ENCODE measurements around the gene SLC8A3.

SLC8A3 gene

DNA sequence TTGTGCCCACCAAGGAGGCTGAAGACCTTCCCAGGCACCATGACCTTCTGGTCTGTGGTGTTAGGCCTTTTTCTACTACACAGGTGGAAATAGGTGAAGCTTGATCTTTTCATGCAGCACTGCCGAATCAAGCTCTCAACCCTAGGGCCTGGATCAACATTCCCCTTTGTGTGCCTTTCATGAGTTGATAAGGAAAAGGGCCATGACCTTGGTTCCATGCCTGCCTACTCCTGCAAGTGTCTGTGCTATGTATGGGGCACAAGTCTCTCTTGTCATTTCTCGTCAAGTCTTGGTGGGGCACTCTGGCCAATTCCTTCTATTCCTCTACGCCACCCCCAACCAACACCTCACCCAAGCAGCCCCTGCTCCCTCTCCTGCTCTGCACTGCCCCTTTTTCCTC, 154.5 kb downstream of the SLC8A3 start:
- no peak overlapping the region for H2BK15ac ChIP-seq (ENCODE audit: low read depth, poor library complexity, severe bottlenecking)
- H3K27me3 ChIP-seq (ENCODE audit: control insufficient read depth in 1 of 2, insufficient read depth in 1 of 2, low read length in 2 of 2), result peaks cover 9 to 14% of the 10 kb centered on the region in 2 experiments
- WGBS, result 78% methylated on average over 3 of the region's 3 CpGs
- H4K8ac ChIP-seq (ENCODE audit: low read length), result no peak overlapping the region
- no peak overlapping the region for H3K27ac ChIP-seq (ENCODE audit: low read length, poor library complexity, severe bottlenecking)
- H2BK5ac ChIP-seq (ENCODE audit: low read depth, low read length, poor library complexity, severe bottlenecking), result no peak overlapping the region
- H3K23ac ChIP-seq (ENCODE audit: low read length in 2 of 2), result no peak overlapping the region
- H4K91ac ChIP-seq (ENCODE audit: low read length), result no peak overlapping the region
- no peak overlapping the region for H2BK12ac ChIP-seq (ENCODE audit: low read length in 2 of 2)
- no peak overlapping the region for H3K4me3 ChIP-seq (ENCODE audit: insufficient read depth in 1 of 2, low read depth in 1 of 2, low read length in 2 of 2)
- H2AK5ac ChIP-seq (ENCODE audit: low read length, severe bottlenecking), result no peak overlapping the region
- H3K36me3 ChIP-seq (ENCODE audit: control insufficient read depth in 1 of 2, insufficient read depth in 2 of 2, low read depth in 1 of 2, low read length in 2 of 2), result peaks cover 0 to 4% of the 10 kb centered on the region in 2 experiments
- no peak overlapping the region for H2AFZ ChIP-seq (ENCODE audit: low read depth, low read length)
- no peaks in the 10 kb centered on the region for H3K79me1 ChIP-seq (replicated peaks; ENCODE audit: low read length, poor library complexity, severe bottlenecking)
- H2BK120ac ChIP-seq (ENCODE audit: low read depth, low read length), result no peak overlapping the region
- no peak for DNase-seq
- no peak overlapping the region for H3K4me2 ChIP-seq (ENCODE audit: low read length, poor library complexity, severe bottlenecking)
- H3K4me1 ChIP-seq (ENCODE audit: control insufficient read depth, insufficient read depth, low read depth, low read length), result peaks cover 10% of the 10 kb centered on the region
- H3K4ac ChIP-seq (ENCODE audit: low read depth in 1 of 2, low read length in 2 of 2), result no peak overlapping the region
- H3K9me3 ChIP-seq (ENCODE audit: control insufficient read depth, low read length), result no peaks in the 10 kb centered on the region
- no peak overlapping the region for H3K9ac ChIP-seq (ENCODE audit: low read length)
- no peak overlapping the region for H3K14ac ChIP-seq (ENCODE audit: low read length in 2 of 2)
- no peak overlapping the region for H3K18ac ChIP-seq (ENCODE audit: low read depth in 1 of 2, low read length in 2 of 2)

- Histone ChIP-seq H2BK15ac (ENCODE audit: low read depth, poor library complexity, severe bottlenecking) (no peak overlapping the region), H4K91ac (ENCODE audit: low read length) (no peak overlapping the region), H3K4me3 (ENCODE audit: insufficient read depth in 1 of 2, low read depth in 1 of 2, low read length in 2 of 2) (no peak overlapping the region), H3K36me3 (ENCODE audit: control insufficient read depth in 1 of 2, insufficient read depth in 2 of 2, low read depth in 1 of 2, low read length in 2 of 2) (peaks cover 0 to 11% of the 10 kb centered on the region in 2 experiments), H2BK120ac (ENCODE audit: low read depth, low read length) (no peak overlapping the region), H3K27me3 (ENCODE audit: control insufficient read depth in 1 of 2, insufficient read depth in 1 of 2, low read length in 2 of 2) (peaks cover 3 to 15% of the 10 kb centered on the region in 2 experiments), H3K4me1 (ENCODE audit: control insufficient read depth, insufficient read depth, low read depth, low read length) (peaks cover 10% of the 10 kb centered on the region), H3K9ac (ENCODE audit: low read length) (no peak overlapping the region), H2AFZ (ENCODE audit: low read depth, low read length) (no peak overlapping the region), H2BK12ac (ENCODE audit: low read length in 2 of 2) (no peak overlapping the region), H2AK5ac (ENCODE audit: low read length, severe bottlenecking) (no peak overlapping the region), H3K14ac (ENCODE audit: low read length in 2 of 2) (no peak overlapping the region), H3K18ac (ENCODE audit: low read depth in 1 of 2, low read length in 2 of 2) (no peak overlapping the region), H2BK5ac (ENCODE audit: low read depth, low read length, poor library complexity, severe bottlenecking) (no peak overlapping the region), H3K23ac (ENCODE audit: low read length in 2 of 2) (no peak overlapping the region), H3K27ac (ENCODE audit: low read length, poor library complexity, severe bottlenecking) (no peak overlapping the region), H4K8ac (ENCODE audit: low read length) (no peak overlapping the region), H3K9me3 (ENCODE audit: control insufficient read depth, low read length) (no peaks in the 10 kb centered on the region), H3K4me2 (ENCODE audit: low read length, poor library complexity, severe bottlenecking) (no peak overlapping the region), H3K79me1 (replicated peaks; ENCODE audit: low read length, poor library complexity, severe bottlenecking) (no peaks in the 10 kb centered on the region), H3K4ac (ENCODE audit: low read depth in 1 of 2, low read length in 2 of 2) (no peak overlapping the region)
- WGBS, result 68% methylated on average over 2 of the region's 2 CpGs
- no peak for DNase-seq
Observed at GRCh38 chr14:70033561-70033960, 155.2 kb downstream of the SLC8A3 start.

- Histone ChIP-seq H3K27me3 (ENCODE audit: control insufficient read depth in 1 of 2, insufficient read depth in 1 of 2, low read length in 2 of 2) (peaks cover 3 to 13% of the 10 kb centered on the region in 2 experiments), H3K9ac (ENCODE audit: low read length) (no peak overlapping the region), H3K14ac (ENCODE audit: low read length in 2 of 2) (no peak overlapping the region), H3K27ac (ENCODE audit: low read length, poor library complexity, severe bottlenecking) (no peak overlapping the region), H2BK12ac (ENCODE audit: low read length in 2 of 2) (no peak overlapping the region), H3K4me3 (ENCODE audit: insufficient read depth in 1 of 2, low read depth in 1 of 2, low read length in 2 of 2) (no peak overlapping the region), H3K4me1 (ENCODE audit: control insufficient read depth, insufficient read depth, low read depth, low read length) (peaks cover 10% of the 10 kb centered on the region), H3K4me2 (ENCODE audit: low read length, poor library complexity, severe bottlenecking) (no peak overlapping the region), H2BK5ac (ENCODE audit: low read depth, low read length, poor library complexity, severe bottlenecking) (no peak overlapping the region), H2BK120ac (ENCODE audit: low read depth, low read length) (no peak overlapping the region), H4K91ac (ENCODE audit: low read length) (no peak overlapping the region), H3K23ac (ENCODE audit: low read length in 2 of 2) (no peak overlapping the region), H3K4ac (ENCODE audit: low read depth in 1 of 2, low read length in 2 of 2) (no peak overlapping the region), H2BK15ac (ENCODE audit: low read depth, poor library complexity, severe bottlenecking) (no peak overlapping the region), H4K8ac (ENCODE audit: low read length) (no peak overlapping the region), H3K9me3 (ENCODE audit: control insufficient read depth, low read length) (no peaks in the 10 kb centered on the region), H2AK5ac (ENCODE audit: low read length, severe bottlenecking) (no peak overlapping the region), H3K18ac (ENCODE audit: low read depth in 1 of 2, low read length in 2 of 2) (no peak overlapping the region), H3K79me1 (replicated peaks; ENCODE audit: low read length, poor library complexity, severe bottlenecking) (no peaks in the 10 kb centered on the region), H2AFZ (ENCODE audit: low read depth, low read length) (no peak overlapping the region), H3K36me3 (ENCODE audit: control insufficient read depth in 1 of 2, insufficient read depth in 2 of 2, low read depth in 1 of 2, low read length in 2 of 2) (peaks cover 0 to 12% of the 10 kb centered on the region in 2 experiments)
- WGBS, result 90% methylated on average over 8 of the region's 8 CpGs
- no peak for DNase-seq
Observed at GRCh38 chr14:70033116-70033515, 155.6 kb downstream of the SLC8A3 start.

- H3K27me3 ChIP-seq (ENCODE audit: control insufficient read depth in 1 of 2, insufficient read depth in 1 of 2, low read length in 2 of 2), result peaks cover 3 to 13% of the 10 kb centered on the region in 2 experiments
- H2BK15ac ChIP-seq (ENCODE audit: low read depth, poor library complexity, severe bottlenecking), result no peak overlapping the region
- no peak for DNase-seq
- no peak overlapping the region for H3K27ac ChIP-seq (ENCODE audit: low read length, poor library complexity, severe bottlenecking)
- no peak overlapping the region for H2BK12ac ChIP-seq (ENCODE audit: low read length in 2 of 2)
- no peak overlapping the region for H3K9ac ChIP-seq (ENCODE audit: low read length)
- H2BK120ac ChIP-seq (ENCODE audit: low read depth, low read length), result no peak overlapping the region
- 92% methylated on average over 2 of the region's 3 CpGs for WGBS
- H3K79me1 ChIP-seq (replicated peaks; ENCODE audit: low read length, poor library complexity, severe bottlenecking), result no peaks in the 10 kb centered on the region
- H3K4me3 ChIP-seq (ENCODE audit: insufficient read depth in 1 of 2, low read depth in 1 of 2, low read length in 2 of 2), result no peak overlapping the region
- no peak overlapping the region for H3K14ac ChIP-seq (ENCODE audit: low read length in 2 of 2)
- H2AK5ac ChIP-seq (ENCODE audit: low read length, severe bottlenecking), result no peak overlapping the region
- no peak overlapping the region for H4K8ac ChIP-seq (ENCODE audit: low read length)
- H2BK5ac ChIP-seq (ENCODE audit: low read depth, low read length, poor library complexity, severe bottlenecking), result no peak overlapping the region
- no peak overlapping the region for H2AFZ ChIP-seq (ENCODE audit: low read depth, low read length)
- H3K23ac ChIP-seq (ENCODE audit: low read length in 2 of 2), result no peak overlapping the region
- H3K4ac ChIP-seq (ENCODE audit: low read depth in 1 of 2, low read length in 2 of 2), result no peak overlapping the region
- H3K36me3 ChIP-seq (ENCODE audit: control insufficient read depth in 1 of 2, insufficient read depth in 2 of 2, low read depth in 1 of 2, low read length in 2 of 2), result peaks cover 0 to 12% of the 10 kb centered on the region in 2 experiments
- no peak overlapping the region for H4K91ac ChIP-seq (ENCODE audit: low read length)
- no peak overlapping the region for H3K4me2 ChIP-seq (ENCODE audit: low read length, poor library complexity, severe bottlenecking)
- no peaks in the 10 kb centered on the region for H3K9me3 ChIP-seq (ENCODE audit: control insufficient read depth, low read length)
- H3K18ac ChIP-seq (ENCODE audit: low read depth in 1 of 2, low read length in 2 of 2), result no peak overlapping the region
- H3K4me1 ChIP-seq (ENCODE audit: control insufficient read depth, insufficient read depth, low read depth, low read length), result peaks cover 10% of the 10 kb centered on the region
Observed at GRCh38 chr14:70032447-70032846, 156.3 kb downstream of the SLC8A3 start.
